ENCODE results near the gene AK6. TPM values are rescaled to one million over a fixed set of nuclear protein-coding genes. Genes with fewer than 3 reads are reported as not detected.
A peak's percentile ranks its signal among the peaks of the same experiment; 100 is the strongest.
"Not testable (repeated sequence)": the region's sequence is repeated elsewhere in the genome, so short reads cannot be mapped to it uniquely, and the experiment has no call there.

AK6 gene
- total RNA-seq, 2 experiments from 2014 or later = 63.2 to 93.8 TPM

GRCh38 chr5:69370335-69370734 lies 1.0 kb upstream of the AK6 start:
- H3K4me1 Mint-ChIP-seq = peaks cover 34% of the 10 kb centered on the region
- peak overlapping the region; percentile 97 for H3K4me3 Mint-ChIP-seq
- H3K9me3 Mint-ChIP-seq (ENCODE audit: low read depth); H3K27me3 Mint-ChIP-seq; ATAC-seq; intact Hi-C loops (cut with DNase I, micrococcal nuclease): not testable (repeated sequence)
- ChIA-PET POLR2A (interaction anchor here (0.6 to 1.7 kb wide), 3 partner anchors 32 to 136 kb away, joined by 3 to 5 read pairs (median 4); partner anchors contain the start of genes CCDC125 and CDK7), CTCF (interaction anchor here (1.8 kb wide), 1 partner anchor 277 kb away, joined by 6 read pairs; the partner anchor contains the start of gene SLC30A5)
- DNase-seq = peak; percentile 38
- H3K27ac Mint-ChIP-seq = peak overlapping the region; percentile 92
- H3K36me3 Mint-ChIP-seq (ENCODE audit: low read depth) = peaks cover 35% of the 10 kb centered on the region

- H3K9me3 Mint-ChIP-seq (ENCODE audit: low read depth) = no peaks in the 10 kb centered on the region
- peak; percentile 42 for DNase-seq
- ATAC-seq = peak; percentile 1
- peak overlapping the region; percentile 99 for H3K27ac Mint-ChIP-seq
- H3K36me3 Mint-ChIP-seq (ENCODE audit: low read depth) = peaks cover 43% of the 10 kb centered on the region
- intact Hi-C loops (cut with DNase I, micrococcal nuclease) = loop anchor here (1.0 to 2.0 kb wide), 10 partner anchors 36 to 325 kb away; partner anchors contain the start of genes CCDC125 (in 2 of the 2), CDK7 (in 2 of the 2), CENPH (in 2 of the 2) and CCNB1 (in 1 of the 2)
- no peaks in the 10 kb centered on the region for H3K27me3 Mint-ChIP-seq
- POLR2A ChIA-PET = interaction anchor here (1.7 kb wide), 1 partner anchor 36 kb away, joined by 5 read pairs; the partner anchor contains the start of gene CCDC125
- H3K4me1 Mint-ChIP-seq = peaks cover 42% of the 10 kb centered on the region
- CTCF ChIA-PET = interaction anchor here (1.8 kb wide), 1 partner anchor 275 kb away, joined by 6 read pairs; the partner anchor contains the start of gene SLC30A5
- peak overlapping the region; percentile 97 for H3K4me3 Mint-ChIP-seq
Observed at GRCh38 chr5:69368458-69369339, 621 bp downstream of the AK6 start.

- Mint-ChIP-seq H3K36me3 (ENCODE audit: low read depth) (peaks cover 41% of the 10 kb centered on the region), H3K4me3 (peak overlapping the region; percentile 97), H3K4me1 (peaks cover 41% of the 10 kb centered on the region), H3K27me3 (no peaks in the 10 kb centered on the region), H3K27ac (peak overlapping the region; percentile 99), H3K9me3 (ENCODE audit: low read depth) (no peaks in the 10 kb centered on the region)
- intact Hi-C loops (cut with DNase I, micrococcal nuclease) = loop anchor here in 1 of 2 experiments (2.0 kb wide), 2 partner anchors 133 to 273 kb away; partner anchors contain the start of genes CDK7 and SLC30A5
- no peak for ATAC-seq
- CTCF ChIA-PET = no interaction called here
- POLR2A ChIA-PET = no interaction called here
- DNase-seq = no peak
Observed at GRCh38 chr5:69367697-69368279, 1.5 kb downstream of the AK6 start.

- peaks cover 34% of the 10 kb centered on the region for H3K4me1 Mint-ChIP-seq
- ChIA-PET CTCF (interaction anchor here (1.1 kb wide), 1 partner anchor 30 kb away, joined by 4 read pairs; no protein-coding TSS in a partner anchor), POLR2A (no interaction called here)
- H3K27ac Mint-ChIP-seq = no peak overlapping the region
- DNase-seq (no peak), ATAC-seq (no peak)
- peaks cover 51% of the 10 kb centered on the region for H3K36me3 Mint-ChIP-seq (ENCODE audit: low read depth)
- no peak overlapping the region for H3K4me3 Mint-ChIP-seq
- intact Hi-C loops (cut with DNase I, micrococcal nuclease) = no loop called here
- H3K9me3 Mint-ChIP-seq (ENCODE audit: low read depth) = no peaks in the 10 kb centered on the region
- H3K27me3 Mint-ChIP-seq = no peaks in the 10 kb centered on the region
Observed at GRCh38 chr5:69364850-69365249, 4.5 kb downstream of the AK6 start.

- Mint-ChIP-seq H3K9me3 (ENCODE audit: low read depth) (no peaks in the 10 kb centered on the region), H3K36me3 (ENCODE audit: low read depth) (peaks cover 53% of the 10 kb centered on the region), H3K4me3 (no peak overlapping the region), H3K27ac (peak overlapping the region; percentile 24), H3K4me1 (peaks cover 34% of the 10 kb centered on the region), H3K27me3 (no peaks in the 10 kb centered on the region)
- peak; percentile 24 for ATAC-seq
- ChIA-PET CTCF (no interaction called here), POLR2A (no interaction called here)
- no peak for DNase-seq
- intact Hi-C loops (cut with DNase I, micrococcal nuclease) = no loop called here
Observed at GRCh38 chr5:69364414-69364813, 4.9 kb downstream of the AK6 start.

- DNase-seq (no peak), ATAC-seq (no peak)
- Mint-ChIP-seq H3K36me3 (ENCODE audit: low read depth) (peaks cover 32% of the 10 kb centered on the region), H3K4me1 (peaks cover 17% of the 10 kb centered on the region), H3K27me3 (no peaks in the 10 kb centered on the region), H3K4me3 (no peak overlapping the region), H3K27ac (no peak overlapping the region), H3K9me3 (ENCODE audit: low read depth) (no peaks in the 10 kb centered on the region)
- intact Hi-C loops (cut with DNase I, micrococcal nuclease) = no loop called here
- POLR2A ChIA-PET = no interaction called here
- CTCF ChIA-PET = interaction anchor here (0.6 to 0.7 kb wide), 2 partner anchors 26 to 376 kb away, joined by 3 to 5 read pairs; no protein-coding TSS in a partner anchor
Observed at GRCh38 chr5:69360442-69360841, 8.9 kb downstream of the AK6 start.

GRCh38 chr5:69359699-69360098 lies 9.6 kb downstream of the AK6 start:
- intact Hi-C loops (cut with DNase I, micrococcal nuclease) = no loop called here
- DNase-seq = no peak
- Mint-ChIP-seq H3K4me3 (no peak overlapping the region), H3K27ac (no peak overlapping the region), H3K9me3 (ENCODE audit: low read depth) (no peaks in the 10 kb centered on the region), H3K36me3 (ENCODE audit: low read depth) (peaks cover 25% of the 10 kb centered on the region), H3K4me1 (peaks cover 10% of the 10 kb centered on the region), H3K27me3 (no peaks in the 10 kb centered on the region)
- CTCF ChIA-PET = interaction anchor here (1.0 kb wide), 1 partner anchor 12 kb away, joined by 3 read pairs; no protein-coding TSS in a partner anchor
- no peak for ATAC-seq
- POLR2A ChIA-PET = interaction anchor here (0.6 kb wide), 1 partner anchor 408 kb away, joined by 4 read pairs; no protein-coding TSS in a partner anchor

- H3K27me3 Mint-ChIP-seq = no peaks in the 10 kb centered on the region
- DNase-seq = no peak
- peaks cover 31% of the 10 kb centered on the region for H3K36me3 Mint-ChIP-seq (ENCODE audit: low read depth)
- POLR2A ChIA-PET = no interaction called here
- H3K9me3 Mint-ChIP-seq (ENCODE audit: low read depth) = no peaks in the 10 kb centered on the region
- intact Hi-C loops (cut with DNase I, micrococcal nuclease) = no loop called here
- no peaks in the 10 kb centered on the region for H3K4me1 Mint-ChIP-seq
- H3K4me3 Mint-ChIP-seq = no peak overlapping the region
- no peak for ATAC-seq
- CTCF ChIA-PET = no interaction called here
- no peak overlapping the region for H3K27ac Mint-ChIP-seq
Observed at GRCh38 chr5:69350664-69351063, 18.7 kb downstream of the AK6 start.

GRCh38 chr5:69343083-69343482 lies 26.2 kb downstream of the AK6 start:
- POLR2A ChIA-PET = no interaction called here
- H3K27me3 Mint-ChIP-seq = no peaks in the 10 kb centered on the region
- CTCF ChIA-PET = interaction anchor here (0.8 kb wide), 1 partner anchor 8 kb away, joined by 4 read pairs; no protein-coding TSS in a partner anchor
- no peaks in the 10 kb centered on the region for H3K4me1 Mint-ChIP-seq
- H3K4me3 Mint-ChIP-seq = no peak overlapping the region
- no peak for DNase-seq
- no peaks in the 10 kb centered on the region for H3K36me3 Mint-ChIP-seq (ENCODE audit: low read depth)
- no peak for ATAC-seq
- intact Hi-C loops (cut with DNase I, micrococcal nuclease) = no loop called here
- no peak overlapping the region for H3K27ac Mint-ChIP-seq
- no peaks in the 10 kb centered on the region for H3K9me3 Mint-ChIP-seq (ENCODE audit: low read depth)

- DNase-seq (no peak), ATAC-seq (no peak)
- Mint-ChIP-seq H3K27me3 (no peaks in the 10 kb centered on the region), H3K4me3 (no peak overlapping the region), H3K4me1 (no peaks in the 10 kb centered on the region), H3K36me3 (ENCODE audit: low read depth) (no peaks in the 10 kb centered on the region), H3K9me3 (ENCODE audit: low read depth) (no peaks in the 10 kb centered on the region), H3K27ac (no peak overlapping the region)
- CTCF ChIA-PET = no interaction called here
- intact Hi-C loops (cut with DNase I, micrococcal nuclease) = no loop called here
- POLR2A ChIA-PET = no interaction called here
Observed at GRCh38 chr5:69341520-69342161, 27.7 kb downstream of the AK6 start.

All from activated CD4-positive, alpha-beta T cell treated with anti-CD3 and anti-CD28 coated beads for 36 hours (primary cell).